ENCODE data around the gene RNF223.

Gene RNF223

GRCh38 chr1:1092149-1092855 is 18.2 kb upstream of the RNF223 start:
- Histone ChIP-seq H3K9ac (ENCODE audit: low read length) (no peak overlapping the region), H4K91ac (ENCODE audit: low read depth, low read length) (no peak overlapping the region), H3K27me3 (ENCODE audit: insufficient read depth, low read length) (no peaks in the 10 kb centered on the region), H2BK120ac (ENCODE audit: insufficient read depth, low read length, poor library complexity) (no peak overlapping the region), H3K79me2 (ENCODE audit: control insufficient read depth, insufficient read depth, low read length, poor library complexity) (no peaks in the 10 kb centered on the region), H3K36me3 (ENCODE audit: control insufficient read depth in 1 of 2, insufficient read depth in 2 of 2, low read length in 2 of 2) (no peaks in the 10 kb centered on the region), H2AK5ac (ENCODE audit: low read length) (no peak overlapping the region), H3K23ac (ENCODE audit: low read length) (no peak overlapping the region), H3K9me3 (ENCODE audit: insufficient read depth, low read depth, low read length) (peaks cover 6% of the 10 kb centered on the region), H2AFZ (ENCODE audit: insufficient read depth, low read length, poor library complexity) (no peak overlapping the region), H3K79me1 (ENCODE audit: low read length) (no peaks in the 10 kb centered on the region), H3K4me1 (ENCODE audit: control insufficient read depth in 1 of 2, insufficient read depth in 2 of 2, low read length in 2 of 2) (no peaks in the 10 kb centered on the region), H3K4ac (ENCODE audit: low read depth, low read length) (no peak overlapping the region), H3K4me3 (ENCODE audit: low read depth, low read length) (no peak overlapping the region), H2BK5ac (ENCODE audit: low read depth, low read length, poor library complexity) (no peak overlapping the region), H2BK12ac (ENCODE audit: low read length) (no peak overlapping the region), H3K4me2 (ENCODE audit: low read length) (no peak overlapping the region), H4K8ac (ENCODE audit: low read depth, low read length) (no peak overlapping the region), H3K18ac (ENCODE audit: low read length) (no peak overlapping the region), H3K14ac (ENCODE audit: low read length) (no peak overlapping the region), H3K27ac (ENCODE audit: low read depth, low read length) (no peak overlapping the region), H4K12ac (ENCODE audit: low read depth, low read length) (no peak overlapping the region)
- no peak for DNase-seq
- WGBS (ENCODE audit: extremely low coverage, insufficient coverage, insufficient read length): no CpG with 5 or more reads among the region's 28 CpGs

DNA sequence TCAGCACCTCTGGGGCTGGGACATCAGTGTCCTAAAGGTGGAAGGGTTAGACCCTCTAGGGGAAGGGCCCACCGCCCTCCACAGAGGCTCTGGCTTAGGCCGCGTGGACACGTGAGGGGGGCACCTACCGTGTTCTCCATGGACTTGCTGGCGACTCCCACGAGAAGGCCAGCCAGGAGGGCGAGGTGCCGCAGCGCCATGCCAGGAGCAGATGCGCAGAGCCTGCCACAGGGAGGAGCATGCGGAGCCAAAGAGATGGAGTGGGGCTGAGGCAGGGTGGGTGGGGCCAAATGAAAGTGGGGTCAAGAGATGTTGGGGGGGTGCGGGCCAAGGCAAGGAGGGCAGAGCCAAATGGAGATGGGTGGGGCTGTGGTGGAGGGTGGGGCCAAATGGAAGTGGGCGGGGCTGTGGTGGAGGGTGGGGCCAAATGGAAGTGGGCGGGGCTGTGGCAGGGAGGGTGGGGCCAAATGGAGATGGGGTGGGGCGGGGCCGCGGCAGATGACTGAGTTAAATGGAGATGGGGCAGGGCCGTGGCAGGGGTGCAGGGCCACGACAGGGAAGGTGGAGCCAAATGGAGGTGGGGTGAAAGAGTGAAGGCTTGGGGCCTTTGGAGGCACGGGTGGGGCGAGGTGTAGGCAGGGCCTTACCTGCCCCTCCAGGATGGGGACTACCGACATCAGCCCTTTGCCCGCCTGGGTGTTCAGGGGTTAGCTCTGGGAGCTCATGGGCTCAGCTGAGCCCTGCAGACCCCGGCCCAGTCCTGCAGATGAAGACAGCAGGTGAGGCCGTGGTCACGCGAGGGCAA is 17.4 kb upstream of the RNF223 start:
- no CpG with 5 or more reads among the region's 28 CpGs for WGBS (ENCODE audit: extremely low coverage, insufficient coverage, insufficient read length)
- no peaks in the 10 kb centered on the region for H3K4me1 ChIP-seq (ENCODE audit: control insufficient read depth in 1 of 2, insufficient read depth in 2 of 2, low read length in 2 of 2)
- H2AFZ ChIP-seq (ENCODE audit: insufficient read depth, low read length, poor library complexity): no peak overlapping the region

DNA sequence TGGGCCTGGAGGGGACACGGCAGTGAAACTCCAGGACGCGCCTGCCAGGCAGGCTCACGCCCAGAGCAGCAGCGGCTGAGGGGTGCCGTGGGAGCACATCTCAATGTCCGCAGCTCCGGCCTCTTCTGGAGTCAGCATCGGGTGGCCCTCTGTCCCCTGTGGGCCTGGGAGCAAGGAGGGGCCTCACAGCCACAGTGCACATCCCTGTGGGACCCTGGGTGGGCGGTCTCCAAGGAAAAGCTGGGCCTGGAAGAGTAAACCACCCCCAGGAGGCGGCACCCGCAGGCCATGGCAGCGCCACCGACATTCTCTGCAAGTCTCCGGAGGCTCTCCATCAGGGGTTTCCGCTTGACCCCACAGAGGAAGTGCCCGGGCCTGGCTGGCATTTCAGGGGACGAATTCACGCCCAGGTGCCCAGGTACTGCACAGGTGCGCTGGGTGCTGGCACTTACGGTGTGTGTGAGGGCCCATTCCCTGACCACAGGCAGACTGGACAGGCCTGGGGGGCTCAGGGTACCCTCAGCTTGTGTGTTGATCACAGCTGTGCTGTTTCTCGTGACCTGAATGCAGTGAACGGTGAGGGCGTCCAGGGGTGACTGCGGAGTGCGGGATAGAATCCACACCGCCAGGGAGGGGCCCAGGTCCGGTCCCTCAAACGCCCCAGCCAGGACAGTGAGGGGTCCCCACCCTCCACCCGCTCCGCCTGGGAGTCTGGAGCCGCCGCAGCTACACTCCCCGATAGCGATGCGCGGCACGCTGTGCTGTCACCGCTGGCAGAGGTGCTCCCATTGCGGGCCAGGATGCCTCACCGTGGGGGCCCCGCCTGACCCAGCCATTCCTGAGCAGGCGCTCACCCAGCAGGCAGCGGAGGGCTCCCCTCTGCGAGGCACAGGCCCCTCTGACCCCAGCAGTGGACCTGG is 16.6 kb upstream of the RNF223 start:
- Histone ChIP-seq H4K8ac (ENCODE audit: low read depth, low read length) (no peak overlapping the region), H3K79me2 (ENCODE audit: control insufficient read depth, insufficient read depth, low read length, poor library complexity) (no peaks in the 10 kb centered on the region), H2BK12ac (ENCODE audit: low read length) (no peak overlapping the region), H3K36me3 (ENCODE audit: control insufficient read depth in 1 of 2, insufficient read depth in 2 of 2, low read length in 2 of 2) (peaks cover 3 to 7% of the 10 kb centered on the region in 2 experiments), H3K79me1 (ENCODE audit: low read length) (no peaks in the 10 kb centered on the region), H3K9me3 (ENCODE audit: insufficient read depth, low read depth, low read length) (peaks cover 6% of the 10 kb centered on the region), H3K4me1 (ENCODE audit: control insufficient read depth in 1 of 2, insufficient read depth in 2 of 2, low read length in 2 of 2) (no peaks in the 10 kb centered on the region), H2BK120ac (ENCODE audit: insufficient read depth, low read length, poor library complexity) (no peak overlapping the region), H2BK5ac (ENCODE audit: low read depth, low read length, poor library complexity) (no peak overlapping the region), H4K12ac (ENCODE audit: low read depth, low read length) (no peak overlapping the region), H2AFZ (ENCODE audit: insufficient read depth, low read length, poor library complexity) (no peak overlapping the region), H3K4ac (ENCODE audit: low read depth, low read length) (no peak overlapping the region), H4K91ac (ENCODE audit: low read depth, low read length) (no peak overlapping the region), H3K14ac (ENCODE audit: low read length) (no peak overlapping the region), H3K27me3 (ENCODE audit: insufficient read depth, low read length) (no peaks in the 10 kb centered on the region), H3K9ac (ENCODE audit: low read length) (no peak overlapping the region), H3K23ac (ENCODE audit: low read length) (no peak overlapping the region), H2AK5ac (ENCODE audit: low read length) (no peak overlapping the region), H3K4me2 (ENCODE audit: low read length) (no peak overlapping the region), H3K18ac (ENCODE audit: low read length) (no peak overlapping the region), H3K27ac (ENCODE audit: low read depth, low read length) (no peak overlapping the region), H3K4me3 (ENCODE audit: low read depth, low read length) (no peak overlapping the region)
- WGBS (ENCODE audit: extremely low coverage, insufficient coverage, insufficient read length): no CpG with 5 or more reads among the region's 45 CpGs
- DNase-seq: no peak

More for the DNA sequence above, 17.4 kb upstream of the RNF223 start:
- Histone ChIP-seq H3K27ac (ENCODE audit: low read depth, low read length) (no peak overlapping the region), H4K12ac (ENCODE audit: low read depth, low read length) (no peak overlapping the region), H2BK12ac (ENCODE audit: low read length) (no peak overlapping the region), H2AK5ac (ENCODE audit: low read length) (no peak overlapping the region), H4K8ac (ENCODE audit: low read depth, low read length) (no peak overlapping the region), H3K9ac (ENCODE audit: low read length) (no peak overlapping the region), H3K36me3 (ENCODE audit: control insufficient read depth in 1 of 2, insufficient read depth in 2 of 2, low read length in 2 of 2) (peaks cover 2% of the 10 kb centered on the region in 2 experiments), H3K9me3 (ENCODE audit: insufficient read depth, low read depth, low read length) (peaks cover 6% of the 10 kb centered on the region), H3K4me3 (ENCODE audit: low read depth, low read length) (no peak overlapping the region), H3K4me2 (ENCODE audit: low read length) (no peak overlapping the region), H2BK120ac (ENCODE audit: insufficient read depth, low read length, poor library complexity) (no peak overlapping the region), H3K23ac (ENCODE audit: low read length) (no peak overlapping the region), H2BK5ac (ENCODE audit: low read depth, low read length, poor library complexity) (no peak overlapping the region), H3K4ac (ENCODE audit: low read depth, low read length) (no peak overlapping the region), H3K79me2 (ENCODE audit: control insufficient read depth, insufficient read depth, low read length, poor library complexity) (no peaks in the 10 kb centered on the region), H3K27me3 (ENCODE audit: insufficient read depth, low read length) (no peaks in the 10 kb centered on the region), H3K14ac (ENCODE audit: low read length) (no peak overlapping the region), H3K79me1 (ENCODE audit: low read length) (no peaks in the 10 kb centered on the region), H4K91ac (ENCODE audit: low read depth, low read length) (no peak overlapping the region), H3K18ac (ENCODE audit: low read length) (no peak overlapping the region)
- DNase-seq: no peak

DNA sequence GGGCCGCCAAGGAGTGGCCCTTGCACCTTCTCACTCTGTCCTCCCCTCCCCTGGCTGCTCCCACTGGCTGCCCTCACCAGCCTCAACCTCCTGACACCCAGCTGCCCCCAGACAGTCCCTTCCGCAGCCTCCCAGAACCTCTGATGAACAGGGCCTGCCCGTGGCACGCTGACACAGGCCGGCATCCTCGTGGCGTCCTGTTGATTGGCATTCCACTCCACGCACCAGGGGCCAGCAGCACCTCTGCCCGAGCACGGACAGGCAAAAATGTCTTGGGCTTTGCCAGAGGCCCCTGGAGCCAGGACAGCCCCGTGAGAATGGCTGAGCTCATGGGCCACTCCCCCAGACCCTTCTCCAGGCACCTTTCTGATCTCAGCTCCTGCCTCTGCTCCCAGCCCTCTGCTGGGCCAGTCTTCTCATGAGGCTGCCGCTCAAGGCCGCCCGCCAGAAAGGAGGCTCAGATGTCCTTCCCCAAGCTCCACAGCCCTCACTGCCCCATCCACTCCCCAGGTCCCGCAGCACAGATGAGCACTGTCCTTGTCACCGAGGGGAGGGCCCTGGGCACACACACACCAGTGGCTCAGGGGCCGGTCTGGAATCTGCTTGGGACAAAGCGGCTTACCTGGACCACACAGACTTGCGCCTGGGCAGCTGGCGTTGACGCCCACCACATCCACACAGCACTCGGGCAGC is 15.8 kb upstream of the RNF223 start:
- H3K27me3 ChIP-seq (ENCODE audit: insufficient read depth, low read length): no peaks in the 10 kb centered on the region
- H3K79me1 ChIP-seq (ENCODE audit: low read length): no peaks in the 10 kb centered on the region
- DNase-seq: no peak
- H3K4me3 ChIP-seq (ENCODE audit: low read depth, low read length): no peak overlapping the region
- H3K4me2 ChIP-seq (ENCODE audit: low read length): no peak overlapping the region
- no peak overlapping the region for H3K27ac ChIP-seq (ENCODE audit: low read depth, low read length)
- peaks cover 7% of the 10 kb centered on the region in 2 experiments for H3K36me3 ChIP-seq (ENCODE audit: control insufficient read depth in 1 of 2, insufficient read depth in 2 of 2, low read length in 2 of 2)
- no peak overlapping the region for H3K4ac ChIP-seq (ENCODE audit: low read depth, low read length)
- H2AK5ac ChIP-seq (ENCODE audit: low read length): no peak overlapping the region
- no peak overlapping the region for H3K23ac ChIP-seq (ENCODE audit: low read length)
- no peak overlapping the region for H2BK12ac ChIP-seq (ENCODE audit: low read length)
- H2BK120ac ChIP-seq (ENCODE audit: insufficient read depth, low read length, poor library complexity): no peak overlapping the region
- no peak overlapping the region for H2BK5ac ChIP-seq (ENCODE audit: low read depth, low read length, poor library complexity)
- no peak overlapping the region for H4K91ac ChIP-seq (ENCODE audit: low read depth, low read length)
- no peak overlapping the region for H3K18ac ChIP-seq (ENCODE audit: low read length)
- H3K9me3 ChIP-seq (ENCODE audit: insufficient read depth, low read depth, low read length): peaks cover 6% of the 10 kb centered on the region
- H3K4me1 ChIP-seq (ENCODE audit: control insufficient read depth in 1 of 2, insufficient read depth in 2 of 2, low read length in 2 of 2): no peaks in the 10 kb centered on the region
- H3K14ac ChIP-seq (ENCODE audit: low read length): no peak overlapping the region
- no peak overlapping the region for H3K9ac ChIP-seq (ENCODE audit: low read length)
- no peaks in the 10 kb centered on the region for H3K79me2 ChIP-seq (ENCODE audit: control insufficient read depth, insufficient read depth, low read length, poor library complexity)
- no CpG with 5 or more reads among the region's 22 CpGs for WGBS (ENCODE audit: extremely low coverage, insufficient coverage, insufficient read length)
- H4K8ac ChIP-seq (ENCODE audit: low read depth, low read length): no peak overlapping the region
- H4K12ac ChIP-seq (ENCODE audit: low read depth, low read length): no peak overlapping the region
- no peak overlapping the region for H2AFZ ChIP-seq (ENCODE audit: insufficient read depth, low read length, poor library complexity)
